Upper lobe of left lung (tissue), 6 donors: ENCODE measurements around the gene PCIF1. TPM values are rescaled to one million over a fixed set of nuclear protein-coding genes. Genes with fewer than 3 reads are reported as not detected.
A peak's percentile ranks its signal among the peaks of the same experiment; 100 is the strongest.

ENCODE experiments used
- ATAC-seq, 2 donors: fragments of 200-7000 bp; cut with Tn5 transposase; one replicate each; pipeline ENCODE4 v1.9.1; 2022; ENCODE audit warnings: mild to moderate bottlenecking in 2 of 2, moderate library complexity in 2 of 2; ENCODE audit not compliant: low FRiP score in 2 of 2
- DNase-seq, 2 donors: peaks; one replicate each; pipeline ENCODE4 v3.0.0-alpha.2; 2019 to 2020
- H3K27ac ChIP-seq, 4 donors: fragments of 200-600 bp; sonication (generic); one replicate each; pipeline ENCODE4 v1.5.1; 2016 to 2019
- H3K27me3 ChIP-seq, 4 donors: fragments of 200-600 bp; sonication (generic); one replicate each; pipeline ENCODE4 v1.5.1; 2017 to 2019
- H3K36me3 ChIP-seq, 4 donors: fragments of 200-600 bp; sonication (generic); one replicate each; pipeline ENCODE4 v1.5.1; 2016 to 2019
- H3K4me1 ChIP-seq, 4 donors: fragments of 200-600 bp; sonication (generic); one replicate each; pipeline ENCODE4 v1.5.1; 2018 to 2019
- H3K4me3 ChIP-seq, 4 donors: fragments of 200-600 bp; sonication (generic); one replicate each; pipeline ENCODE4 v1.5.1; 2017 to 2019; ENCODE audit warnings: mild to moderate bottlenecking in 2 of 4, moderate library complexity in 1 of 4
- H3K9me3 ChIP-seq, 4 donors: fragments of 200-600 bp; sonication (generic); one replicate each; pipeline ENCODE4 v1.5.1; 2018 to 2019
- CTCF ChIP-seq, 6 experiments: fragments of 450-650 bp in 4 of 6; fragments of 200-600 bp in 2 of 6; sonication (generic) in 2 of 6; IDR thresholded peaks; one replicate each; pipeline ENCODE4 v1.5.1; 2016 to 2019; ENCODE audit warnings: antibody characterized with exemption in 6 of 6
- EP300 ChIP-seq, 4 donors: sonication (generic); formaldehyde crosslinking; IDR thresholded peaks; one replicate each; pipeline ENCODE4 v1.5.1; 2017; ENCODE audit warnings: antibody characterized with exemption in 4 of 4, control low read depth in 2 of 4
- POLR2A ChIP-seq, 4 donors: fragments of 450-650 bp; IDR thresholded peaks; one replicate each; pipeline ENCODE4 v1.5.1; 2016 to 2017; ENCODE audit warnings: antibody characterized with exemption in 4 of 4, mild to moderate bottlenecking in 2 of 4
- POLR2AphosphoS5 ChIP-seq, 2 donors: sonication (generic); formaldehyde crosslinking; IDR thresholded peaks; one replicate each; pipeline ENCODE4 v1.5.1; 2017; ENCODE audit warnings: antibody characterized with exemption in 2 of 2
- WGBS, 2 donors: methylation state at CpG; one replicate each; pipeline ENCODE4 v1.1.5; 2017 to 2018; 5-methylcytosine and 5-hydroxymethylcytosine counted together
- total RNA-seq, 6 donors: library from RNA; depleted of rRNA in 4 of 6; stranded (reverse); fragments of >200 nt in 4 of 6; gene quantifications; one replicate each; pipeline versions ENCODE4 v1.1.0 to v1.2.1, GENCODE V29; 2016 to 2021
- donor health status: DM: no; HTN: no; CAD: no; lungs with moderate emphysema.
- donor health status: DM: no; HTN: yes; CAD: no; lungs with severe emphysema.

The PCIF1 gene
- total RNA-seq, 6 donors from 2014 or later: 41.7 to 59.7 (median 47.1) TPM

GRCh38 chr20:45963059-45964005 lies 28.8 kb downstream of the PCIF1 start:
- H3K27me3 ChIP-seq: no peaks in the 10 kb centered on the region
- WGBS, 2 donors: 89 to 91% methylated on average over 31 to 34 of the region's 34 CpGs
- H3K4me1 ChIP-seq: peaks cover 0 to 2% (median 0%) of the 10 kb centered on the region in 4 donors
- no peak for DNase-seq
- ATAC-seq: peak in 1 of 2 donors; percentile 9
- H3K36me3 ChIP-seq: peaks cover 74 to 100% (median 94%) of the 10 kb centered on the region in 4 donors
- TF ChIP-seq CTCF (IDR thresholded peaks at IDR 0.05): peak in 2 of 6 experiments; percentile 38 to 46
- no peak for TF ChIP-seq POLR2AphosphoS5 (IDR thresholded peaks at IDR 0.05)
- TF ChIP-seq EP300 (IDR thresholded peaks at IDR 0.05): no peak
- H3K27ac ChIP-seq: no peak overlapping the region
- H3K4me3 ChIP-seq: no peak overlapping the region
- no peaks in the 10 kb centered on the region for H3K9me3 ChIP-seq

GRCh38 chr20:45964006-45964400 lies 29.5 kb downstream of the PCIF1 start:
- no peaks in the 10 kb centered on the region for H3K9me3 ChIP-seq
- no peaks in the 10 kb centered on the region for H3K27me3 ChIP-seq
- peaks cover 0 to 8% (median 3%) of the 10 kb centered on the region in 4 donors for H3K4me1 ChIP-seq
- ATAC-seq (no peak), DNase-seq (no peak)
- peaks cover 69 to 100% (median 94%) of the 10 kb centered on the region in 4 donors for H3K36me3 ChIP-seq
- no peak overlapping the region for H3K27ac ChIP-seq
- no peak overlapping the region for H3K4me3 ChIP-seq
- 89 to 90% methylated on average over 5 to 9 of the region's 9 CpGs for WGBS, 2 donors
- TF ChIP-seq CTCF (IDR thresholded peaks at IDR 0.05): no peak

- DNase-seq: peak in 1 of 2 donors; percentile 6
- 91 to 92% methylated on average over 12 to 18 of the region's 18 CpGs for WGBS, 2 donors
- Histone ChIP-seq H3K9me3 (no peaks in the 10 kb centered on the region), H3K4me3 (no peak overlapping the region), H3K27ac (no peak overlapping the region), H3K36me3 (peaks cover 55 to 92% (median 86%) of the 10 kb centered on the region in 4 donors), H3K4me1 (peaks cover 9 to 21% (median 16%) of the 10 kb centered on the region in 4 donors), H3K27me3 (no peaks in the 10 kb centered on the region)
- no peak for TF ChIP-seq POLR2A (IDR thresholded peaks at IDR 0.05)
- no peak for TF ChIP-seq POLR2AphosphoS5 (IDR thresholded peaks at IDR 0.05)
- TF ChIP-seq EP300 (IDR thresholded peaks at IDR 0.05): no peak
- TF ChIP-seq CTCF (IDR thresholded peaks at IDR 0.05): no peak
- no peak for ATAC-seq
Observed at GRCh38 chr20:45965169-45966002, 30.9 kb downstream of the PCIF1 start.

GRCh38 chr20:45967551-45968080 lies 33.1 kb downstream of the PCIF1 start:
- Histone ChIP-seq H3K27me3 (no peaks in the 10 kb centered on the region), H3K4me1 (peaks cover 15 to 32% (median 25%) of the 10 kb centered on the region in 4 donors), H3K36me3 (peaks cover 41 to 69% (median 64%) of the 10 kb centered on the region in 4 donors), H3K27ac (no peak overlapping the region), H3K9me3 (no peaks in the 10 kb centered on the region), H3K4me3 (no peak overlapping the region)
- DNase-seq: peak in 1 of 2 donors; percentile 13
- TF ChIP-seq CTCF (IDR thresholded peaks at IDR 0.05) (no peak), POLR2AphosphoS5 (IDR thresholded peaks at IDR 0.05) (no peak), EP300 (IDR thresholded peaks at IDR 0.05) (no peak), POLR2A (IDR thresholded peaks at IDR 0.05) (no peak)
- no peak for ATAC-seq
- WGBS, 2 donors: 96 to 97% methylated on average over 12 to 13 of the region's 13 CpGs
